GM19328 (cell line): ENCODE results near the gene IPO8.
"Not testable (repeated sequence)": the region's sequence is repeated elsewhere in the genome, so short reads cannot be mapped to it uniquely, and the experiment has no call there.

Experiments
- ATAC-seq: cut with Tn5 transposase; IDR thresholded peaks from one replicate; pipeline ENCODE4 v1.9.1; 2021; ENCODE audit warnings: mild to moderate bottlenecking, moderate library complexity; ENCODE audit not compliant: unreplicated experiment

Gene IPO8

DNA sequence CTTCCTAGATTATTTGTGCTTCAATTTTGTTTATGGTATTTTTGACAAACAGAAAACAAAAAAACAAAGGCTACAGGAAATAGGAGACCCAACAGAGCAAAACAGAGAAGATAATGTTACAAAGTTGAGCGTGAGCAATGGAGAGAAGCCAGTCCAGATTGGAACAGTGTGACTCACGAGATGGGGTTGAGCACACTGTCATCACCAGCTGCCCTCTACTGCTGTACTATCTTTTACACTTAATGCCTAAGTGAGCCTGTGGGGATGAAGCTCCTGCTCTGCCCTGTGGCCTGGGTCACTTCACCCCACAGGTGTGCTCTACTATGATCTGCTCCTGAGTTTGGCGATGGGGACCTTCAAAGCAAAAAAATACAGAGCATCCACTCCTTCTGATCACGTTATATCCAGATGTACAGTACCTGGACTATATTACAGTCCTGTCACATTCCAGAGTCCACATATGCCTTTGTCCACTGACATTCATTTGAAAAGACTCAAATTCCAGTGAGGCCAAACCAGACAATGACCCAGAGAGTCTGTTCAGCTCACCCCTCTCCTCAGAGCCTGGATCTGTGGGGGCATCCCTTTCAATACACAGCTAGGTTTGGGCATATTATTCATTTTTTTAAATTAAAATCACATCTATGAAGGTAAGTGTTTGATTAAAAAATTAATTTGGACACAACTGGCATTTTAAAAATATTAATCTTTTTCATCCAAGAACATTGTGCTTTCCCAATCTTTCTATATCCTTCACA is 4.4 kb downstream of the IPO8 start:
- no peak for ATAC-seq

- ATAC-seq: no peak
Observed at GRCh38 chr12:30687265-30687986, 8.2 kb downstream of the IPO8 start.

DNA sequence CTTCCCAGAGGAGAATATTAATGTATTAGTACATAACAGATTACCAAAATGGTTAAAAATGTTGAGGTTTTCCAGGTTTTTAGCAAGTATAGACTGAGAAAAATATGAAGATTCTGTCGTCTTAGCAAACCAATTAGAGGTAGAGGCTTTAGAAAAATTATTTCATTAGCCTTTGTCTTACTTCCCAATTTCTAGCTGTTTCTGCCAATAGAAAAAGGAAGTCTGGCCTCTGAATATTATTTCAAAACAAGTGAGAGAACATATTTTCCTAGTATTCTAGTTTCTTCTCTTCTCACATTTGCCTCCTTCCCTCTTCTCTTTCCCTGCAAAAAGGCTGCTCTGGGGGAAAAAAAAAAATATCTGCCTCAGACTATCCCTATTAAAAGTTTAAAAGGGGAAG is 16.4 kb downstream of the IPO8 start:
- no peak for ATAC-seq

DNA sequence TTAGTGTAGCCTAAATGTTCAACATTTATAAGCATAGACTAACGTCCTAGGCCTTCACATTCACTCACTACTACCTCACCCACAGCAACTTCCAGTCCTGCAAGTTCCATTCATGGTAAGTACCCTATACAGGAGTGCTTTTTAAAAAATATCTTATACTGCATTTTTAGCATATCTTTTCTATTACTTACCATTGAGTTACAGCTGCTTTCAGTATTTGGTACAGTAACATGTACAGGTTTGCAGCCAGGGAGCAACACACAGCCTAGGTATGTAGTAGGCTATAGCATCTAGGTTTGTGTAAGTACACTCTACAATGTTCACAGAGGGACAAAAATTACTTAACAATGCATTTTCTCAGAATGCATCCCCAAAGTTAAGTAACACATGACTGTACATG is 17.4 kb downstream of the IPO8 start:
- ATAC-seq: no peak

GRCh38 chr12:30661210-30661609 is 34.5 kb downstream of the IPO8 start:
- ATAC-seq: no peak

DNA sequence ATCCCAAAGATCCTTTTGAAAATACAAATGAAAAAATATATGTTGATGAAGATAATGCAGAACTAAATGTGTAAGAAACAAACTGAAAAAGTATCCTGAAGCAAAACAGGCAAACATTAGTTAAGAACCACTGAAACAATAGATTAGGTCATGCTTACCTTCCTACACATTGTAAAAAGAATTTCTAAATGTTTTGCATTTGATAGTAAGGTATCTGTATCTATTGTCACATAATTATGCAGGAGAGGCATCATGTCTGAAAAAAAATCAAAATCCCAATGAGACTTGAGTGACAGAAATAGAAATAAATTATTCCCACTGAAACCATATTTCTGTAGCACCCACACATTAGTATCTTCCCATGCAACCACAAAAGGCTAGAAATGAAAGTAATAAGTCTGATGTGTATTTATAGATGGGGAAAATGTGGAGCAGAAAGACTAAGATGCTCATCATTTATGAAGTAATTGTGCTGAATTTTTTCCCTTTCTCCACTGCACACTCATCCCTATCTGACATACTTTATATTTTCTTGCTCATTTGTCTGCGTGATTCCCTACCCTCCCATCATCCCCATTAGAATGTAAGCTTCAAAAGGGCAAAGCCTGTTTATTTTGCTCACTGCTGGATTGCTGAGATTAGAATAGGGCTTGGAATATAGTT is 43.5 kb downstream of the IPO8 start:
- ATAC-seq: no peak

DNA sequence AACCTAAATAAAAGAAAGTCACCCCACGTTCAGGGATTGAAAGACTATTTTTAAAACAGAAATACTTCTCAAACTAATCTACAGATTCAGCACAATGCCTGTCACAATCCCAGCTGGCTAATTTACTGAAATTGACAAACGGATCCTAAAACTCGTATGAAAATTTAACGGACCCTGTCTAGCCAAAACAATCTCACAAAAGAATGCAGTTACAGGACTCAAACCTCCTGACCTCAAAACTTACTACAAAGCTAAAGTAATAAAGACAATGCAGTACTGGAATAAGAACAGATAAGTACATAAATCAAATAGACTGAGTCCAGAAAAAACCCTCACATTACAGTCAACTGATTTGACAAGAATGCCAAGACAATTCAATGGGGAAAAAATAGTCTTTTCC is 48.8 kb downstream of the IPO8 start:
- no peak for ATAC-seq

DNA sequence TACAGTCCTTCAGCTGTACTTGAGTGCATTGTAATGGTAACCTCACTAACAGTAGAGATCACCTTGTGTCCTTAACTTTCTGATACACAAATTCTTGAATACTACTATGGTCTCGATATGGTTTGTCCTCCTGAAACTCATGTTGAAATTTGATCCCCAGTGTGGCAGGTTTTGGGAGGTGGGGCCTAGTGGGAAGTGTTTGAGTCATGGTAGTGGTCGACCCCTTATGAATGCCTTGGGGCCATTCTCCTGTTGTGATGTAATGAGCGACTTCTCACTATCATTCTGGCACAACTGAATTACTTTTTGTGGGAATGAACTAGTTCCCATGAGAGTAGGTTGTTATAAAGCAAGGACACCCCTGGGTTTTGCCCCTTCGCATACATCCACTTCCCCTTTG is 52.3 kb downstream of the IPO8 start:
- no peak for ATAC-seq

- ATAC-seq: no peak
Observed at GRCh38 chr12:30640392-30640791, 55.3 kb downstream of the IPO8 start.

DNA sequence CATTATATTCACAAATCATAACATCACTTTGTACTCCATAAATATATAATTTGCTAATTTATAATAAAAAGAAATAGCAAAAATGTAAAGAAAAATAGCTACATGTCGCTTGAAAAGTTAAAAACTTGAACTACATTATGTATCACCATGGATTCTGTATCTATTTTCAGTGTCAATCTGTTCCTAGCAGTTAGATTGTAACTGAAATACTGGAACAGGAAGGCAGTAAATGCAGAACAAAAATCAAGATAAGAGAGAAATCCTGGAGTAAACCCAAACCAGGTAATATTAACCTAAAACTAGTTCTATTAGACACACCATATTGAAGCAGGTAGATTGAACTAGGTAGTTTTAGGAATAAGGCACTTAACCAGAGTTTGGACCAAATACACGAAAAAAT is 60.3 kb downstream of the IPO8 start:
- ATAC-seq: no peak

DNA sequence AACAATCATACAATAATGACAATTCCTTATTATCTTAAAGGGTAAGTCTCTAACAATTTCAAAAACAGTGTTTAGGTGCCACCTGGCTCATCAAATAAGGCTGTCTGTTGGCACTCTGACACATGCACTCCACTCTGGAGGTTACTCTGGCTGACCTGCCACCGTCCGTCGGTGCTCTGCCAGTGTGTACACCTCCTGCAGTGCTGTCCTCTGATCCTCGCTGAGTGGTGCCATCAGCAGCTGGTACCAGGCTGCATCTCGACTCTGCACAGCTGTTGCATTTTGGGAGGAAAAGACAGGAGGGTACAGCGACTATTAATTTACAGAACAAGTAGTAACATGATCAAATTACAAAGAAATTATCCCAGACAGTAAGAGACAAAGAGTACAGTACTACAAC is 63.9 kb downstream of the IPO8 start:
- ATAC-seq: no peak

- ATAC-seq: no peak
Observed at GRCh38 chr12:30630979-30631285, 64.7 kb downstream of the IPO8 start.

DNA sequence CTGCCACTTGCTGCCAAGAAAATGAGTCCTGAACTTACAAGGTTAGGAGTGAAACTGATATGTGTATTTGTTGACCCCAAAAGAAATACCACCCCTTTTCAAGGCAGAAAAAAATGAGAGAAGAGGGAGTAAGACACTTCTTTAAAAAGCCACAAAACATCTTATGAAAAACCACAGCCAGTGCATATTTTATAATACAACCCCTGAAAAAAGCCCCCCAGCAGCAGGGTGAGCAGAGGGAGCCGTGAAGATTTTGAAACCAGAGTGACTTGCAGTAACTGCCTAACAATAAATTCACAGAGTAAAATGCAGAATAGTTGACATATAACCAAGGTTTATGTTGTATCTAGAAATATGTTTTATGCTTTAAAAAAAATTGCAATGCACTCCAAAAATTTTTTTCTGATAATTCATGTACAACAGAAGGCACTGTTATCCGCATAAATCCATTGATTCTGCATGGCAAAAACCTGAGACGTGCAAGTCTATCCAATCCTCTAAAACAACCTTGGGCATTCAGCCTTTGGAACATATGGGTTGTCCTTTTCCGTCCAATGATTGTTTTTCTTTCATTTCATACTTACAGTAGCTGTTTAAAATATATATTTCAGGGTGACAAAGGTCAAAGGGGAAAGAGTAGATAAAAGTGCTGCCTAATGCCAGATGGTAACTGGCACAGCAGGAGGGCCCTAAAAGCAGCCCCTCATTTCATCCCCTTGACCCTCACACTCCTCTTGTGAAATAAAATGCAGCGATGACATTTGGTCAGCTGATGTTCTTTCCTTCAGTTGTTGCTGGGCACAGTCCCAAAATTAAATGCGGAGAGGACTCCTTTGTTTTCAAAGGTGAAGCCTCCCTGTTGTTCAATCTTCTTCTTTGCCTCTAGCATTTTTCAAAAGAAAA is 65.3 kb downstream of the IPO8 start:
- no peak for ATAC-seq

DNA sequence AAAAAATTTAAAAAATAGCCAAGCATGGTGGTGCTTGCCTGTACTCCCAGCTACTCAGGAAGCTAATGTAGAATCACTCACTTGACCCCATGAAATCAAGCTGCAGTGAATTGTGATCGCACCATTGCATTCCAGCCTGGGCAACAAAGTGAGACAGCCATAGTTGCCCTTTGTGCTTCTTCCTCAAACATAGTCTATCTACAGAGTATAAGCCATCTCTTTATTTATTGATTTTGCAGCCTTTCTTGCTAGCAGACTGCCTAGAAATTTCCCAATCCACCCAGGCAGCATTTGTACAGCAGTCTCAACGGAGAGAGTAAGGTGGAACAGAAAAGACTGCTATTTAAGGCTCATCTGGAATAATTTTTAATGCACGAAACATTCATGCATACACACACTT is 68.8 kb downstream of the IPO8 start:
- ATAC-seq: no peak

DNA sequence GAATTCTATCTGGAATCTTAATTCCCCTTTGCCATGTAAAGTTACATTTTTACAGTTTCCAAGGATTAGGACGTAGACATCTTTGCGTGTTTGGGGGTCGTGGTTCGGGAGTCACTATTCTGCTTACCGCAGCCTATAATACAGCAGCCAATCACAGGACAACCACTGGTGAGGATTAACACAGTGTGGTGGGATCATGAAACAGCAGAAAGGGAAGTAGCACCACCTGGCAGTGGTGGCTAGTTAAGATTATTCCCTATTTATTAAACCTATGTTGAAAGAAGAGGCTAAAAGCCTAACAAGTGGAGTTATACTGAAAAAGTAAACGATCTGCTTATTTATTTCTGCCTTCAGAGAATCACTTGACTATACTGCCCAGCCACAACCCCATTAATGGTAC is 71.7 kb downstream of the IPO8 start:
- ATAC-seq: no peak

GRCh38 chr12:30622509-30622908 is 73.2 kb downstream of the IPO8 start:
- no peak for ATAC-seq

DNA sequence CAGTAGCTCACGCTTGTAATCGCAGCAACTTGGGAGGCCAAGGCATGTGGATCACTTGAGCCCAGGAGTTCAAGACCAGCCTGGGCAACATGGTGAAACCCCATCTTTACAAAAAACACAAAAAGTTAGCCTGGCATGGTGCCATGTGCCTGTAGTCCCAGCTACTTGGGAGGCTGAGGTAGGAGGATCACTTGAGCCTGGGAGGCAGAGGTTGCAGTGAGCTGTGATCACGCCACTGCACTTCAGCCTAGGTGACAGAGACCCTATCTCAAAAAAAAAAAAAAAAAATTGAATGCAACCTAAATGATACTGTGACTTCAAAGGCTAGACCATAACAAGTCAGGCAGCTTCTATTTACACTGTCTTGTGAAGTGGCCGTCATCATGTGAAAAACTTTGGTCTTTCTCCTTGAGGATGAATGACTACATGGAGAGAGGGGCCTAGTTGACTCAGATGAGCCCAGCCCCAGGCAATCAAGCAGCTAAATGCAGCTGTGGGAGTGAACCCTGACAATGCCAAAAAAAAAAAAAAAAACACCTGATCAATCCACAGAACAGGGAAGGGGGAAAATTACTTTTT is 73.9 kb downstream of the IPO8 start:
- not testable (repeated sequence) for ATAC-seq

DNA sequence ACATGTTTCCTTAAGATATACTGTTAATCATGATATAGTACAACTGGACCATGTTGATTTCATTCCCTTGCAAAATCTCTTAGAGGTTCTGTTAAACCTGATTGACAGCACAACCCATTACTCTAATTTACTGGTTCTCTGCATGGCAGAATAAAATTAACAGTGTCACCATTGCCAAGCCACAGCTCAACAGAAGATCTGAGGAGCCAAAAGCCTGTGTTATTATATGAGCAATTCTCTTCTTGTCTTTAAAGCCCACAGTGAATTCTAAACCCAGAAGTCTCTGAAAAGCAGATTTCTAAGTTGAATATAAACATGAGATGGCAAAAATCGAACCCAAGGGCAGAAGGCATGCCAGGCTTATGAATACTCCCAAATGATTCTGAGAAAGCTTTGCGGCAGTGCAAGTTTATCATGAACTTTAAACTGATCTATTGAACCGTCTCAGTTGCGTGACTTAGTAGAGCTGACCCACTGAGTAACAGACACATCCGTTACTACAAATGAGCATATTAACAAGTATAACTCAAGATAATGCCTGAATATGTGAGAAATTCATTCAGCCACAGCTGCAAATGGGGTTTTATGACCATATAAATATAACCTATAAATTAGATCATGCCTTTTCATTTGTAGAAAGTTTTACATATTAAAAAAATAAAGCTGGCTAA is 78.2 kb downstream of the IPO8 start:
- no peak for ATAC-seq

DNA sequence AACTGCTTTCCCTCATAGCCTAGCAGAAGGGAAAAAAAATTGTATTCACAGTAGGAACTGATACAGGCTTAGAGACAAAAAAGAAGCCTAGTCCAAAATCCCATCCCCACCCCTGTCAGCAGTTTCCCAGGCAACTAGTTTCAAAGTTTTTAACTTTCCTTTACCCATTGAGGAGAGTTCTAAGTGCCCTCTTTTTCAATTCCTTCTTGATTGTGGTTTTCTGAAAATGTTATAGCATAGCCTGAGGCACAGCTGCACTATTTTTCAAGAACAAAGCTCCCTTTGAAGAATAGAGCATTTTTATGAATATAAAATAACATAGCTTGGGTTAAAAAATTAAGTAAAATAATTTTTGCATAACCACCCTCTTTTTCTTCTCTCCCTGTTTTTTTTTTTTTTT is 81.6 kb downstream of the IPO8 start:
- ATAC-seq: no peak

GRCh38 chr12:30613119-30613830 is 82.4 kb downstream of the IPO8 start:
- ATAC-seq: no peak
